ENCODE measurements around the gene LRRC74A.

LRRC74A gene

GRCh38 chr14:76810525-76810924 is 15.7 kb upstream of the LRRC74A start:
- DNase-seq (ENCODE audit: low read depth), result no peak

- no peak for DNase-seq (ENCODE audit: low read depth)
Observed at GRCh38 chr14:76810953-76811400, 15.2 kb upstream of the LRRC74A start.

GRCh38 chr14:76811561-76811960 is 14.6 kb upstream of the LRRC74A start:
- DNase-seq (ENCODE audit: low read depth), result no peak

- DNase-seq (ENCODE audit: low read depth), result no peak
Observed at GRCh38 chr14:76812093-76812421, 14.2 kb upstream of the LRRC74A start.

GRCh38 chr14:76812422-76813383 is 13.5 kb upstream of the LRRC74A start, which contains the start of gene ANGEL1:
TSS of gene ANGEL1 (minus strand) at chr14:76812882. CDS start at chr14:76812827, 55 bp downstream.
- DNase-seq (ENCODE audit: low read depth), result peak; percentile 78

- no peak for DNase-seq (ENCODE audit: low read depth)
Observed at GRCh38 chr14:76814726-76815645, 11.2 kb upstream of the LRRC74A start.

- DNase-seq (ENCODE audit: low read depth), result no peak
Observed at GRCh38 chr14:76820700-76821099, 5.5 kb upstream of the LRRC74A start.

GRCh38 chr14:76827696-76828296 is 1.6 kb downstream of the LRRC74A start:
- DNase-seq (ENCODE audit: low read depth), result no peak

GRCh38 chr14:76828339-76829012 is 2.3 kb downstream of the LRRC74A start:
- no peak for DNase-seq (ENCODE audit: low read depth)

GRCh38 chr14:76829013-76829365 is 2.8 kb downstream of the LRRC74A start:
- DNase-seq (ENCODE audit: low read depth), result no peak

- no peak for DNase-seq (ENCODE audit: low read depth)
Observed at GRCh38 chr14:76829650-76830421, 3.6 kb downstream of the LRRC74A start.

- no peak for DNase-seq (ENCODE audit: low read depth)
Observed at GRCh38 chr14:76830556-76830955, 4.3 kb downstream of the LRRC74A start.

GRCh38 chr14:76832503-76832988 is 6.3 kb downstream of the LRRC74A start:
- DNase-seq (ENCODE audit: low read depth), result no peak

GRCh38 chr14:76833011-76833410 is 6.8 kb downstream of the LRRC74A start:
- no peak for DNase-seq (ENCODE audit: low read depth)

- DNase-seq (ENCODE audit: low read depth), result no peak
Observed at GRCh38 chr14:76834241-76834661, 8.0 kb downstream of the LRRC74A start.

GRCh38 chr14:76836029-76836630 is 9.9 kb downstream of the LRRC74A start:
- DNase-seq (ENCODE audit: low read depth), result no peak

GRCh38 chr14:76837524-76837923 is 11.3 kb downstream of the LRRC74A start:
- no peak for DNase-seq (ENCODE audit: low read depth)

GRCh38 chr14:76842414-76842813 is 16.2 kb downstream of the LRRC74A start:
- DNase-seq (ENCODE audit: low read depth), result no peak

- DNase-seq (ENCODE audit: low read depth), result peak; percentile 24
Observed at GRCh38 chr14:76844223-76844622, 18.0 kb downstream of the LRRC74A start.

GRCh38 chr14:76846331-76847047 is 20.3 kb downstream of the LRRC74A start:
- no peak for DNase-seq (ENCODE audit: low read depth)

All from CMK (cell line).